Measurements from ENCODE around the gene DHRS12.

Gene DHRS12

DNA sequence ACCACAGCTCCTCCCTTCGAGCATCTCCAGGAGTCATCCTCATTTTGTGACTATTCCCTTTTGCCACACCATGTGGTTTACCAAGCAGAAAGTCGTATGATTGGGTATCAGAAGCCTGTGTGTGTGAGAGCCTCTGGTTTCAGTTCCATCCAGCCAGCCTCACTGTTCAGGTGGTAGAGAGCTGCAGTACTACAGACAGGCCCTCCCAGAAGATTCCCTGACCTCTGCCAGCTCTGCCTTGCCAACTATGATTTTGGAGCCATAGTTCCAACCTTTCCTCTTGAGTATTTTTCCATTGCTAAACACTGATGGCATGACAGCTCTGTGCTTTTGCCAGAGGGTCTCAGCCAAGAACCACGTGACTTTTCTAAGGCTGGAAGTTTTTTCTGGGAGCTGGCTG lies 82.5 kb downstream of the DHRS12 start:
- no peak for DNase-seq

DNA sequence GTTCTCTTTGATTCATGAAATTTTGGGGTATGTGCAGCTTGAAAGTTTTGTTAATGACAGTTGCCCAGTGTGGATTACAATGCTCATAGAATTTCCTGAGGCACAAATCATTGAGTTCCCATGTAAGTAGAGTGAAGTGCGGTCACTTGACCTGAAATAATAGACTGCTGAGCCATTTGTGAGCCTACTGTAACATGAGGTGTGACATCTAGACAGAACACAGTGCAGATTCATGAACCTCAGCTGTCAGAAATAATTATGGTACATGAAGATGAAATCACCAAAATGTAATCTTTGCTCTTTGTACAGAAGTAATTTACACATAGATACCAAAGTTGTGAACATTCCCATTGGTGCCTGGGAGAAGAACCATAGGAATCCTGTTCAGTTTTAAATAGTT lies 84.6 kb downstream of the DHRS12 start:
- no peak for DNase-seq
